HG03196 (cell line): ENCODE results near the gene PRDM16.

ENCODE experiments used
- ATAC-seq: cut with Tn5 transposase; IDR thresholded peaks from one replicate; pipeline ENCODE4 v1.9.1; 2021; ENCODE audit not compliant: unreplicated experiment

The PRDM16 gene

GRCh38 chr1:3101124-3101939 lies 32.3 kb downstream of the PRDM16 start:
- ATAC-seq, result no peak

GRCh38 chr1:3102641-3103040 lies 33.6 kb downstream of the PRDM16 start:
- ATAC-seq, result no peak

GRCh38 chr1:3103967-3104677 lies 35.1 kb downstream of the PRDM16 start:
- no peak for ATAC-seq

- ATAC-seq, result no peak
Observed at GRCh38 chr1:3105167-3105863, 36.3 kb downstream of the PRDM16 start.

GRCh38 chr1:3106216-3106615 lies 37.2 kb downstream of the PRDM16 start:
- no peak for ATAC-seq

GRCh38 chr1:3107201-3107600 lies 38.2 kb downstream of the PRDM16 start:
- no peak for ATAC-seq

- no peak for ATAC-seq
Observed at GRCh38 chr1:3109355-3109754, 40.4 kb downstream of the PRDM16 start.

GRCh38 chr1:3111348-3112021 lies 42.5 kb downstream of the PRDM16 start:
- ATAC-seq, result no peak

GRCh38 chr1:3112526-3112925 lies 43.5 kb downstream of the PRDM16 start:
- no peak for ATAC-seq

GRCh38 chr1:3113047-3113740 lies 44.2 kb downstream of the PRDM16 start:
- ATAC-seq, result no peak

- ATAC-seq, result no peak
Observed at GRCh38 chr1:3113741-3114056, 44.7 kb downstream of the PRDM16 start.

GRCh38 chr1:3114131-3114744 lies 45.2 kb downstream of the PRDM16 start:
- no peak for ATAC-seq

- no peak for ATAC-seq
Observed at GRCh38 chr1:3114846-3115245, 45.8 kb downstream of the PRDM16 start.

GRCh38 chr1:3115275-3116149 lies 46.5 kb downstream of the PRDM16 start:
- no peak for ATAC-seq

- ATAC-seq, result no peak
Observed at GRCh38 chr1:3116150-3116510, 47.1 kb downstream of the PRDM16 start.

GRCh38 chr1:3116560-3116959 lies 47.6 kb downstream of the PRDM16 start:
- ATAC-seq, result no peak

- ATAC-seq, result no peak
Observed at GRCh38 chr1:3117879-3118278, 48.9 kb downstream of the PRDM16 start.

- no peak for ATAC-seq
Observed at GRCh38 chr1:3119061-3119460, 50.1 kb downstream of the PRDM16 start.

- no peak for ATAC-seq
Observed at GRCh38 chr1:3119725-3120124, 50.7 kb downstream of the PRDM16 start.

GRCh38 chr1:3120140-3120539 lies 51.1 kb downstream of the PRDM16 start:
- ATAC-seq, result no peak
